Vagina (tissue), 2 donors: ENCODE data around the gene ZBTB42. TPM values are rescaled to one million over a fixed set of nuclear protein-coding genes. Genes with fewer than 3 reads are reported as not detected.
A peak's percentile ranks its signal among the peaks of the same experiment; 100 is the strongest.

ENCODE experiments used
- DNase-seq, 2 donors: peaks; one replicate each; pipeline ENCODE4 v3.0.0-alpha.2; 2017; ENCODE audit errors: extremely low spot score in 2 of 2
- H3K27ac ChIP-seq: fragments of 200-600 bp; sonication (generic); one replicate; pipeline ENCODE4 v1.5.1; 2019
- H3K27me3 ChIP-seq: fragments of 200-600 bp; sonication (generic); one replicate; pipeline ENCODE4 v1.5.1; 2019
- H3K36me3 ChIP-seq, 2 donors: fragments of 200-600 bp; sonication (generic); one replicate each; pipeline ENCODE4 v1.5.1; 2017 to 2019
- H3K4me1 ChIP-seq: fragments of 200-600 bp; sonication (generic); one replicate; pipeline ENCODE4 v1.5.1; 2019
- H3K4me3 ChIP-seq, 2 donors: fragments of 200-600 bp; sonication (generic); 1 replicate in 1 of 2; 2 replicates in 1 of 2; pipeline ENCODE4 v1.5.1; 2016 to 2019
- H3K9me3 ChIP-seq: fragments of 200-600 bp; sonication (generic); one replicate; pipeline ENCODE4 v1.5.1; 2019
- CTCF ChIP-seq, 3 experiments: fragments of 450-650 bp in 2 of 3; fragments of 200-600 bp in 1 of 3; sonication (generic) in 1 of 3; IDR thresholded peaks; one replicate each; pipeline ENCODE4 v1.5.1; 2017 to 2019; ENCODE audit warnings: antibody characterized with exemption in 3 of 3, mild to moderate bottlenecking in 2 of 3, moderate library complexity in 2 of 3
- POLR2A ChIP-seq, 2 donors: fragments of 450-650 bp; IDR thresholded peaks; one replicate each; pipeline ENCODE4 v1.6.1; 2017; ENCODE audit warnings: antibody characterized with exemption in 2 of 2, mild to moderate bottlenecking in 2 of 2, moderate library complexity in 2 of 2
- POLR2AphosphoS5 ChIP-seq, 2 donors: sonication (generic); formaldehyde crosslinking; IDR thresholded peaks; one replicate each; pipeline ENCODE4 v1.9.0; 2017; ENCODE audit warnings: antibody characterized with exemption in 2 of 2, mild to moderate bottlenecking in 2 of 2, low read depth in 1 of 2; ENCODE audit not compliant: insufficient read depth in 1 of 2
- intact Hi-C: fragments of 100-400 bp; cut with DNase I; formaldehyde crosslinking; loops from one replicate; pipeline ENCODE4 v1.15.1; 2023
- total RNA-seq: library from RNA; depleted of rRNA; stranded (reverse); fragments of >200 nt; gene quantifications from one replicate; pipeline ENCODE4 v1.2.3, GENCODE V29; 2016

ZBTB42 gene
- total RNA-seq, 1 donor from 2014 or later: 7.6 TPM

GRCh38 chr14:104794099-104794498, 6.8 kb upstream of the ZBTB42 start:
- H3K4me1 ChIP-seq: peaks cover 44% of the 10 kb centered on the region
- no peaks in the 10 kb centered on the region for H3K9me3 ChIP-seq
- peak overlapping the region; percentile 80 to 97 for H3K4me3 ChIP-seq
- no peak for DNase-seq
- TF ChIP-seq POLR2A (IDR thresholded peaks at IDR 0.05): no peak
- TF ChIP-seq POLR2AphosphoS5 (IDR thresholded peaks at IDR 0.05; ENCODE audit: insufficient read depth in 1 of 2, low read depth in 1 of 2): no peak
- TF ChIP-seq CTCF (IDR thresholded peaks at IDR 0.05): no peak
- H3K27ac ChIP-seq: no peak overlapping the region
- intact Hi-C loops: loop anchor here (10.0 kb wide), 1 partner anchor 191 kb away; the partner anchor contains the start of gene CLBA1
- H3K27me3 ChIP-seq: no peaks in the 10 kb centered on the region
- H3K36me3 ChIP-seq: peaks cover 0 to 17% of the 10 kb centered on the region in 2 donors

DNA sequence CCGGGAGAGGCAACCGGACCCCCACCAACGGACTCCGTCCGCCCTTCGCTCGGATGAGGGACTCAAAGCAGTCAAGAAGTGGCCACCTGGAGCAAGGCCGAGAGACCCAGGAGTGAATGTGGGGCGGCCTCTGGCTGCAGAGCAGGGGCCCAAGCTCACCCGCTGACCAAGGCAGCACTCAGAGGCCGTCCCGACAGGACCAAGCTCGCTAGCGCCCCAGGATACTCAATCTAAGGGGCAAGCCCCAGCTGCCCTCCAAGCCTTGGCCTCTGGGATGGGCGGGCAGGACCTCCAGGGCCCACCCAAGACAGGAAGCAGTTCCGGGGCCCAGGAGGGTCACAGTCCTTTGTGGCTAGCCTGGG, 6.3 kb upstream of the ZBTB42 start:
- no peak for DNase-seq
- intact Hi-C loops: loop anchor here (10.0 kb wide), 1 partner anchor 190 kb away; the partner anchor contains the start of gene CLBA1
- Histone ChIP-seq H3K4me1 (peaks cover 44% of the 10 kb centered on the region), H3K36me3 (peaks cover 0 to 16% of the 10 kb centered on the region in 2 donors), H3K27me3 (no peaks in the 10 kb centered on the region), H3K27ac (peak overlapping the region; percentile 64), H3K4me3 (peak overlapping the region; percentile 80 to 97), H3K9me3 (no peaks in the 10 kb centered on the region)
- no peak for TF ChIP-seq POLR2AphosphoS5 (IDR thresholded peaks at IDR 0.05; ENCODE audit: insufficient read depth in 1 of 2, low read depth in 1 of 2)

- H3K9me3 ChIP-seq: no peaks in the 10 kb centered on the region
- intact Hi-C loops: loop anchor here (5.0 to 10.0 kb wide), 2 partner anchors 190 to 448 kb away; partner anchors contain the start of gene CLBA1
- peaks cover 0 to 10% of the 10 kb centered on the region in 2 donors for H3K36me3 ChIP-seq
- peak within 1 kb of the TSS; percentile 92 for H3K27ac ChIP-seq
- no peak for DNase-seq
- H3K4me1 ChIP-seq: peaks cover 42% of the 10 kb centered on the region
- no peaks in the 10 kb centered on the region for H3K27me3 ChIP-seq
- TF ChIP-seq CTCF (IDR thresholded peaks at IDR 0.05): no peak
- no peak for TF ChIP-seq POLR2AphosphoS5 (IDR thresholded peaks at IDR 0.05; ENCODE audit: insufficient read depth in 1 of 2, low read depth in 1 of 2)
- no peak for TF ChIP-seq POLR2A (IDR thresholded peaks at IDR 0.05)
- H3K4me3 ChIP-seq: peak within 1 kb of the TSS; percentile 80 to 97
Measured at GRCh38 chr14:104794993-104795780, 5.7 kb upstream of the ZBTB42 start, which contains the start of gene AKT1. AKT1 (minus strand) TSS chr14:104795748; CDS start chr14:104792643, 3,105 bp downstream.

DNA sequence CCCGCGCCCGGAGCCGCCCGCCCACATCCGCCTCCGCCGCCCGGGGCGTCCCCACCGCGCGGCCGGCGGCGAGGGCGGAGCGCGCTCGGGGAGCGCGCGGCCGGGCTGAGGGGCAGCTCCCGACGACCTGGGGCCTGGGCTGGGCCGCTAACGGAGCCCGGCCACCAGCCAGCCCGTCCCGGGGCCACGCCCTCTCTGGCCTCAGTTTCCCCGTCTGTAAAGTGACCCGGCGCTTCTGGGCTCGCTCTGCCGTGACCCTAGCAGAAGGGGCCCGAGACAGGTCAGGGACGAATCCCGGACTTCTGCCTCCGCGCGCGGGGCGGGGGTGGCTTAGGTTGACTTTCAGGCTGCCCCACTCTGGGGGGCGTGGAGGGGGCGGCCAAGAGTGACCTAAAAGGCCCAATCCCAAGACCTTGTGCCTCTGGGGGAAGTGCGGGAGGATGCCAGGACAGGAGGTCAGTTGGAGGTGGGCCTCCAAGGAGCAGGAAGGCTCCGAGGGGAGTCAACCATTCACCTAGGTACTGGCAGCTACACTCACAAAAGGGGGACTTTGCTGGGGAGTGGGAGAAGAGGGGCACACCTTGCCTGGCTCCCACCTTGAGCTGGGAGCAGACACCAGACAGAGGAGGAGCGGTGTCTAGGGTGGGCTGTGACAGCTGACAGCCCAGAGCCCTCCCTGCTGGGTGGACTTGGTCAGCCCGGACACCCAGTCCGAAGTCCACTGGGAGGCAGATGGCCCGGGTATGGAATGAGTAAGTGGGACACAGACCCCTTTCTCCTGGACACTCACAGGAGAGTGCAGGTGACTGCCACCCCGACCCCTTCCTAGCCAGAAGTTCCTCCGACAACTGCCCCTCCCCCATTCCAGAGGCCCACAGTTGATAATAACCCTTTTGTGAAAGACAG, 4.9 kb upstream of the ZBTB42 start:
- TF ChIP-seq POLR2AphosphoS5 (IDR thresholded peaks at IDR 0.05; ENCODE audit: insufficient read depth in 1 of 2, low read depth in 1 of 2): peak in 1 of 2 donors; percentile 75
- TF ChIP-seq POLR2A (IDR thresholded peaks at IDR 0.05): peak in 1 of 2 donors; percentile 85
- TF ChIP-seq CTCF (IDR thresholded peaks at IDR 0.05): no peak
- no peaks in the 10 kb centered on the region for H3K27me3 ChIP-seq
- DNase-seq: no peak
- peaks cover 0 to 8% of the 10 kb centered on the region in 2 donors for H3K36me3 ChIP-seq
- H3K4me3 ChIP-seq: peak overlapping the region; percentile 49 to 55
- peak overlapping the region; percentile 92 for H3K27ac ChIP-seq
- intact Hi-C loops: loop anchor here (5.0 to 10.0 kb wide), 2 partner anchors 189 to 449 kb away; partner anchors contain the start of gene CLBA1
- peaks cover 41% of the 10 kb centered on the region for H3K4me1 ChIP-seq
- H3K9me3 ChIP-seq: no peaks in the 10 kb centered on the region

DNA sequence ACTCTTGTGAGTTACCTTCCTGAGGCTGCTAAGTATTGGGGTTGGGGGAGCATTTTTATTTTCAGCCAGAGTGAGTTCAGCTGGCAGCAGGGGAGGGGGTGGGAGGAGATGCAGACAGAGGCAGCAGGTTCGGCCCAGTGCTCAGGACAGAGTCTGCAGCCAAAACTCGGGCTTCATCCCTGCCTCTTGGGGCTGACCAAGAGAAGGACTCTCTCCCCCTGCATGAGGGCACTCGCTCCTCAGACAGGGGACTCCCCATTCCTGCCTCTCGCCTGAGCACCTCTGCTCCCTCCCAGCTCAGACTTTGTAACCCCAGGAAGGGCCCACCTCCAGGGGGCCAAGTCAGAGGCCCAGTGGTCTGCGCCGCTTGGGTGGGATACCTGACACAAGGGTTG, 4.2 kb upstream of the ZBTB42 start:
- peaks cover 47% of the 10 kb centered on the region for H3K4me1 ChIP-seq

More for the DNA sequence above, 4.2 kb upstream of the ZBTB42 start:
- Histone ChIP-seq H3K36me3 (peaks cover 0 to 7% of the 10 kb centered on the region in 2 donors), H3K27ac (peak overlapping the region; percentile 92), H3K9me3 (no peaks in the 10 kb centered on the region), H3K4me3 (no peak overlapping the region), H3K27me3 (no peaks in the 10 kb centered on the region)
- intact Hi-C loops: loop anchor here (5.0 to 10.0 kb wide), 2 partner anchors 188 to 449 kb away; partner anchors contain the start of gene CLBA1
- TF ChIP-seq POLR2A (IDR thresholded peaks at IDR 0.05): no peak
- no peak for TF ChIP-seq CTCF (IDR thresholded peaks at IDR 0.05)
- TF ChIP-seq POLR2AphosphoS5 (IDR thresholded peaks at IDR 0.05; ENCODE audit: insufficient read depth in 1 of 2, low read depth in 1 of 2): no peak
- no peak for DNase-seq
